HG03159 (cell line): ENCODE data around the gene MTA1.

ENCODE experiments used
- ATAC-seq: cut with Tn5 transposase; IDR thresholded peaks from one replicate; pipeline ENCODE4 v1.9.1; 2021; ENCODE audit warnings: mild to moderate bottlenecking, moderate library complexity; ENCODE audit not compliant: unreplicated experiment

MTA1 gene

GRCh38 chr14:105484069-105484996 is 64.7 kb downstream of the MTA1 start:
- ATAC-seq, result no peak

GRCh38 chr14:105484997-105485393 is 65.4 kb downstream of the MTA1 start:
- ATAC-seq, result no peak

GRCh38 chr14:105485739-105486162 is 66.1 kb downstream of the MTA1 start:
- no peak for ATAC-seq

GRCh38 chr14:105486163-105486973 is 66.7 kb downstream of the MTA1 start, which contains the start of gene CRIP1:
CRIP1 (plus strand) TSS chr14:105486886; CDS start chr14:105487260, 374 bp downstream.
- no peak for ATAC-seq

GRCh38 chr14:105486974-105487448 is 67.4 kb downstream of the MTA1 start:
- ATAC-seq, result no peak

- ATAC-seq, result no peak
These were observed 67.9 kb downstream of the MTA1 start for GRCh38 chr14:105487449-105487985.

- no peak for ATAC-seq
These were observed 68.6 kb downstream of the MTA1 start for GRCh38 chr14:105487986-105488777.

- no peak for ATAC-seq
These were observed 69.3 kb downstream of the MTA1 start for GRCh38 chr14:105488781-105489541.

- no peak for ATAC-seq
These were observed 70.1 kb downstream of the MTA1 start for GRCh38 chr14:105489542-105490266.

GRCh38 chr14:105490267-105490571 is 70.6 kb downstream of the MTA1 start:
- ATAC-seq, result no peak

GRCh38 chr14:105490572-105491365 is 71.1 kb downstream of the MTA1 start, which contains the start of gene TEDC1:
TEDC1 (plus strand) TSS chr14:105491246; CDS start chr14:105491376, 130 bp downstream.
- ATAC-seq, result peak; percentile 65

GRCh38 chr14:105491366-105491973 is 71.8 kb downstream of the MTA1 start:
- ATAC-seq, result no peak

- ATAC-seq, result no peak
These were observed 72.7 kb downstream of the MTA1 start for GRCh38 chr14:105492031-105492970.

GRCh38 chr14:105492971-105493871 is 73.6 kb downstream of the MTA1 start:
- ATAC-seq, result no peak

- no peak for ATAC-seq
These were observed 74.4 kb downstream of the MTA1 start for GRCh38 chr14:105493921-105494605.
